ENCODE results near the gene CEP78. TPM values are rescaled to one million over a fixed set of nuclear protein-coding genes. Genes with fewer than 3 reads are reported as not detected.
"Not testable (repeated sequence)": the region's sequence is repeated elsewhere in the genome, so short reads cannot be mapped to it uniquely, and the experiment has no call there.

The CEP78 gene, protein sequence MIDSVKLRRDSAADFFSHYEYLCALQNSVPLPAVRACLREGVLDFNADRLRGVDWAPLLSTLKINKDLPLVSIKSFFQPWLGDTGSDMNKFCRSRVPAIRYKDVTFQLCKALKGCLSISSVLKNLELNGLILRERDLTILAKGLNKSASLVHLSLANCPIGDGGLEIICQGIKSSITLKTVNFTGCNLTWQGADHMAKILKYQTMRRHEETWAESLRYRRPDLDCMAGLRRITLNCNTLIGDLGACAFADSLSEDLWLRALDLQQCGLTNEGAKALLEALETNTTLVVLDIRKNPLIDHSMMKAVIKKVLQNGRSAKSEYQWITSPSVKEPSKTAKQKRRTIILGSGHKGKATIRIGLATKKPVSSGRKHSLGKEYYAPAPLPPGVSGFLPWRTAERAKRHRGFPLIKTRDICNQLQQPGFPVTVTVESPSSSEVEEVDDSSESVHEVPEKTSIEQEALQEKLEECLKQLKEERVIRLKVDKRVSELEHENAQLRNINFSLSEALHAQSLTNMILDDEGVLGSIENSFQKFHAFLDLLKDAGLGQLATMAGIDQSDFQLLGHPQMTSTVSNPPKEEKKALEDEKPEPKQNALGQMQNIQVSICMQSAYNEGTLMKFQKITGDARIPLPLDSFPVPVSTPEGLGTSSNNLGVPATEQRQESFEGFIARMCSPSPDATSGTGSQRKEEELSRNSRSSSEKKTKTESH
- 35.2 and 41.1 TPM in 2 replicates for total RNA-seq

DNA sequence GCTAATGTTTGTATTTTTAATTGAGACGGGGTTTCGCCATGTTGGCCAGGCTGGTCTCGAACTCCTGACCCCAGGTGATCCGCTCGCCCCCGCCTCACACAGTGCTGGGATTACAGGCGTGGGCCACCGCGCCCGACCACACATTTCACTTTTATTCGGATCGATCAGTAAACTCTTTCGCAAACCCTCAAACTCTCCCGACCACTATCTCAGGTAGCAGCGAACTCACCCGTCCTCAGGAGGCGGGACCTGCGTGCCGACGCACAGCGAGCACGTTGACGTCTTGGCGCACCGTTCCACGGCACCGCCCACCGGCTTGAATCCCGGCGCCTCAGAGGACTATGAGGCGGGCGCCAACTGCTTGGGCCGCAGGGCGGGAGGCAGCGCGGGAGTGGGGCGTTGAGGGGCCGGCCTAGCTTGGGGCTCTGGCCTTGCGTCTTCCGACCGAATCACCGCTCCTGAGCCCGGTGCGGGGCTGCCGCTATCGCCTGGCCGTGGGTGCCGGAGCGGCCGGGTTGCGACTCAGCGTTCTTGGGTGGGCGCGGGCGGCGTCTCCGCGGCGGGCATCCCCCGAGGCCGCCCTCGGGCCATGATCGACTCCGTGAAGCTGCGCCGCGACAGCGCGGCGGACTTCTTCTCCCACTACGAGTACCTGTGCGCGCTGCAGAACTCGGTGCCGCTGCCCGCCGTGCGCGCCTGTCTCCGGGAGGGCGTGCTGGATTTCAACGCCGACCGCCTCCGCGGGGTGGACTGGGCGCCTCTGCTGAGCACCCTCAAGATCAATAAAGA is at the start of gene CEP78:
CEP78 (plus strand) TSS at position 314 of the 789 bp plus-strand sequence; CDS start at position 590, 276 bp downstream.
- Mint-ChIP-seq H3K9me3 (no peaks in the 10 kb centered on the region), H3K27me3 (ENCODE audit: insufficient read depth) (no peaks in the 10 kb centered on the region), H3K36me3 (ENCODE audit: low read depth) (peaks cover 15% of the 10 kb centered on the region), H3K27ac (peak within 1 kb of the TSS; percentile 92), H3K4me3 (no peak within 1 kb of the TSS), H3K4me1 (ENCODE audit: low read depth) (peaks cover 31% of the 10 kb centered on the region)
- peak; percentile 85 for DNase-seq (ENCODE audit: low spot score)
- intact Hi-C loops (cut with micrococcal nuclease), result loop anchor here (1.0 to 10.0 kb wide), 9 partner anchors 25 to 1339 kb away; partner anchors contain the start of genes PSAT1, TLE4 and VPS13A

DNA sequence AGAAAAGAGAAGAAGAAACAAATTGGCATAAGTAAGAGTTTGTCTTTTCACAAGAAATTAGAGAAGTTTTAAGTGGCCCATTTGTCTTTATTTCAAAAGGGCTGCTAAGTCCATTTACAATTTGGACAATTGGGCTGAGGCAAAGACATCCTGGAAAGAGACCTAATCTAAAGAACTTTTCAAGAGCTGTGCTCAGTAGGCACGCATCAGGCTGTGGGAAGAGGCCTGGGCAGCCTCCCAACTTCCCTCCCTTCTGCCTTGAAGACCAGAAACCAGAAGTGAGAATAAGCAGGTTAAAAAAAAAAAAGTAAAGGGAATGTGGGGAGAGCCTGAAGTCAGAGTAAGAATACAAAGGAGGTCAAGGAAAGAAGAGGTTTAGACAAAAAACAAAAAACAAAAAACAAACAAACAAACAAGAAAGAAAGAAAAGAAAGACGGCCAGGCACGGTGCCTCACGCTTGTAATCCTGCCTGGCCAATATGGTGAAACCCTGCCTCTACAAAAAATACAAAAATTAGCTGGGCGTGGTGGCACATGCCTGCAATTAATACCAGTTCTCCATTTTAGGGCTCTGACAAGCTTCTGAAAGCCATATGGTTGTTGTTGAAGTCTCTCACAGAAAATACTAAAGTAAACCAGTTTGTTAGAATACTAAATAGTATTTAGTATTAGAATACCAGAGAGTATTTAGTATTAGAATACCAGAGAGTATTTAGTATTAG is 48.0 kb upstream of the CEP78 start:
- H3K27ac Mint-ChIP-seq, result no peak overlapping the region
- intact Hi-C loops (cut with micrococcal nuclease), result no loop called here
- peaks cover 7% of the 10 kb centered on the region for H3K27me3 Mint-ChIP-seq (ENCODE audit: insufficient read depth)
- no peak for DNase-seq (ENCODE audit: low spot score)
- H3K4me3 Mint-ChIP-seq, result no peak overlapping the region
- no peaks in the 10 kb centered on the region for H3K4me1 Mint-ChIP-seq (ENCODE audit: low read depth)
- H3K9me3 Mint-ChIP-seq, result no peaks in the 10 kb centered on the region
- H3K36me3 Mint-ChIP-seq (ENCODE audit: low read depth), result no peaks in the 10 kb centered on the region

DNA sequence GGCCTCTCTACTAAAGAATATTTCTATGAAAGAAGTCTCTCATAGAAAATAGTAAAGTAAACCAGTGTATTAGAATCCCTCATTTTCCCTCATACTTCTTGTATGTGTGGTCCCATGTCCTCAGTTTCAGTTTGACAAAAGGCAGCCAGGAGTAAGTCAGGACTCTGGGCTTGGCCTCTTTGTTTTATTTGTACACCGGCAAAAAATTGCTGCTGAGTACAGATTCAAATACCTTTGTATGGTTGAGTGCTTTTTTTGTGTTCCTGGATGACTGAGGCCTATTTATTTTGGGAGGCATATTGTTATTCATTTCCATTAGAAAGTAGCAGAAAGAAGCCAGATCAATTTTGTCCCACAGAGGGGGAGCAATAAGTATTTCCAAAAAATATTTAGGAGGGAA is 47.3 kb upstream of the CEP78 start:
- Mint-ChIP-seq H3K27ac (no peak overlapping the region), H3K4me1 (ENCODE audit: low read depth) (no peaks in the 10 kb centered on the region), H3K36me3 (ENCODE audit: low read depth) (peaks cover 1% of the 10 kb centered on the region), H3K9me3 (no peaks in the 10 kb centered on the region), H3K27me3 (ENCODE audit: insufficient read depth) (peaks cover 8% of the 10 kb centered on the region), H3K4me3 (no peak overlapping the region)
- no peak for DNase-seq (ENCODE audit: low spot score)
- intact Hi-C loops (cut with micrococcal nuclease), result no loop called here

DNA sequence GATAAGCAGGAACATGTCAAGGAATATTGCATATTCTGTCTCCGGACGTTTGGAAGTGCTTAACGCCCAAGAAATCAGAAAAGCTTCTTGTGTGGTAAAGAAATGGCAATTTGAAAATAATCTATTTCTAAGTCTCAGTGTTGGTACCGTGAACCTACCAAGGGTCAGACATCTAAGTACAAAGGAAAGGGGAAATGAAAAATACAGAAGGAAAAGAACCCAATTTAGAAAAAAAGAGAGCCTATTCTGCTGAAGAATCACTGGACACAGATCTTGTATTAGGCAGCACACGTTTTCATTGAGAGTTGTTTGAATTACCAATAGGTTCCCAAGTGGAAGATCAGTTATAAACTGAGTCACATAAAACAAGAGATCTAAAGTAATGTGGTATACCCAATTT is 46.9 kb upstream of the CEP78 start:
- Mint-ChIP-seq H3K36me3 (ENCODE audit: low read depth) (peaks cover 1% of the 10 kb centered on the region), H3K27ac (no peak overlapping the region), H3K4me3 (no peak overlapping the region), H3K9me3 (no peaks in the 10 kb centered on the region), H3K4me1 (ENCODE audit: low read depth) (no peaks in the 10 kb centered on the region), H3K27me3 (ENCODE audit: insufficient read depth) (peaks cover 8% of the 10 kb centered on the region)
- intact Hi-C loops (cut with micrococcal nuclease), result no loop called here
- no peak for DNase-seq (ENCODE audit: low spot score)

DNA sequence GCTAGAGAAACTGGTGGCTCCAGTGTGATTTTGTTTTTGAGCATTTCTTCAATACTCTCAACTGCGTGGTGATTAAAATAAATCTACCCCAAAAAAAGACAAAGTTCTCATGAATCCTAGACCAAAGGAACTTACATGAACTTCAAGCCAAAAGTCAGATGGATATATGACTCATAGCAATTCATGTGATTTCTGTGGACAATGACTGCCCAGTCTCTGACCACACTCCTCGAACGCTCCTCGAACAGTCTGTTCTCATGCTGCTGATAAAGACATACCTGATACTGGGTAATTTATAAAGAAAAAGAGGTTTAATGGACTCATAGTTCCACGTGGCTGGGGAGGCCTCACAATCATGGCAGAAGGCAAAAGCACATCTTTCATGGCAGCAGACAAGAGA is 46.4 kb upstream of the CEP78 start:
- H3K27me3 Mint-ChIP-seq (ENCODE audit: insufficient read depth), result peaks cover 8% of the 10 kb centered on the region
- H3K36me3 Mint-ChIP-seq (ENCODE audit: low read depth), result peaks cover 1% of the 10 kb centered on the region
- no peak overlapping the region for H3K4me3 Mint-ChIP-seq
- H3K27ac Mint-ChIP-seq, result no peak overlapping the region
- no peak for DNase-seq (ENCODE audit: low spot score)
- no peaks in the 10 kb centered on the region for H3K4me1 Mint-ChIP-seq (ENCODE audit: low read depth)
- H3K9me3 Mint-ChIP-seq, result no peaks in the 10 kb centered on the region
- intact Hi-C loops (cut with micrococcal nuclease), result no loop called here

DNA sequence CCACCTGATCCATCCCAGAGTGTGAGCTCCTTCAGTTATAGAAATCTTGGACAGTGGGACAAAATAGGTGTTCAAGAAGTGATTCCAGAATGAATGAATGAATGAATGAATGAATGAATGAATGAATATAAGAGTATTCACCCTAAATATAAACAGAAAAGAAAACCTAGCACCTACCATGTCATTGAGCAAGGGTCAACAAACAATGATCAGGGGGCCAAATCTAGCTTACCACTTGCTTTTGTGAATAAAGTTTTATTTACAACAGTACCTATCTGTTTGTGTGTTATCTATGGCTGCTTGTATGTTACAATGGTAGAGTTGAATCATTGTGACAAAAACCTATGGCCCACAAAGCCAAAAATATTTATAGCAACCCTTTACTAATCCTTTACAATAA is 43.9 kb upstream of the CEP78 start:
- Mint-ChIP-seq H3K9me3 (no peaks in the 10 kb centered on the region), H3K4me3 (no peak overlapping the region), H3K36me3 (ENCODE audit: low read depth) (peaks cover 4% of the 10 kb centered on the region), H3K4me1 (ENCODE audit: low read depth) (peaks cover 5% of the 10 kb centered on the region), H3K27me3 (ENCODE audit: insufficient read depth) (peaks cover 8% of the 10 kb centered on the region), H3K27ac (no peak overlapping the region)
- DNase-seq (ENCODE audit: low spot score), result no peak
- intact Hi-C loops (cut with micrococcal nuclease), result no loop called here

DNA sequence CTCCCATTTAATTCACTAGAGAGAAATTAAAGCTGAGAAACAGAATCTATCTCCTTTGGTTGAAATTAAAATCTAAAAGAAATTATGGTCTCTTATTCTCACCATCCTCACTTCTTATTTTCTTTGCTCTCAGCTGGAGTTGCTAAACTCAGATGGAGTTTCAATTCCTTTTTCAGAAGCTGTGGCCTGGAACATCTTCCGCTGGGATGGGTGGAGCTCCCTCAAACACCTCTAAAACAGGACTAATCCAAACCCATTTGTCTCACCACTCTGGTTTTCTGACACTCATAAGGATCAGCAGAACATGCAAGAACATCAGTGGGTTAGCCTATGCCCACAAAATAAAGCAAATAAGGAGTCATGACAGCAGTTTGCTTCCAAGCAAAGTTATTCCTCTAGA is 39.6 kb upstream of the CEP78 start:
- Mint-ChIP-seq H3K4me3 (no peak overlapping the region), H3K27me3 (ENCODE audit: insufficient read depth) (peaks cover 6% of the 10 kb centered on the region), H3K4me1 (ENCODE audit: low read depth) (peaks cover 18% of the 10 kb centered on the region), H3K27ac (no peak overlapping the region), H3K9me3 (peaks cover 9% of the 10 kb centered on the region), H3K36me3 (ENCODE audit: low read depth) (peaks cover 6% of the 10 kb centered on the region)
- intact Hi-C loops (cut with micrococcal nuclease), result no loop called here
- no peak for DNase-seq (ENCODE audit: low spot score)

DNA sequence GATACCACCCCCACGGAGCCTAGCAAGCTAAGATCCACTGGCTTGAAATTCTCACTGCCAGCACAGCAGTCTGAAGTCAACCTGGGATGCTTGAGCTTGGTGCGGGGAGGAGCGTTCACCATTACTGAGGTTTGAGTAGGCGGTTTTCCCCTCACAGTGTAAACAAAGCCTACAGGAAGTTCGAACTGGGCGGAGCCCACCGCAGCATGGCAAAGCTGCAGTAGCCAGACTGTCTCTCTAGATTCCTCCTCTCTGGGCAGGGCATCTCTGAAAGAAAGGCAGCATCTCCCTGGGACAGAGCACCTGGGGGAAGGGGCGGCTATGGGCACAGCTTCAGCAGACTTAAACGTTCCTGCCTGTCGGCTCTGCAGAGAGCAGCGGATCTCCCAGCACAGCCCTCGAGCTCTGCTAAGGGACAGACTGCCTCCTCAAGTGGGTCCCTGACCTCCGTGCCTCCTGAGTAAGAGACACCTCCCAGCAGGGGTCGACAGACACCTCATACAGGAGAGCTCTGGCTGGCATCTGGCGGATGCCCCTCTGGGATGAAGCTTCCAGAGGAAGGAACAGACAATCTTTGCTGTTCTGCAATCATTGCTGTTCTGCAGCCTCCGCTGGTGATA is 34.6 kb upstream of the CEP78 start:
- Mint-ChIP-seq H3K36me3 (ENCODE audit: low read depth) (peaks cover 33% of the 10 kb centered on the region), H3K4me1 (ENCODE audit: low read depth) (peaks cover 36% of the 10 kb centered on the region), H3K4me3 (peak overlapping the region; percentile 8), H3K9me3 (peaks cover 52% of the 10 kb centered on the region)
- peak; percentile 55 for DNase-seq (ENCODE audit: low spot score)
- not testable (repeated sequence) for H3K27me3 Mint-ChIP-seq (ENCODE audit: insufficient read depth); H3K27ac Mint-ChIP-seq
- intact Hi-C loops (cut with micrococcal nuclease), result loop anchor here (2.0 kb wide), 1 partner anchor 36 kb away; the partner anchor contains the start of gene CEP78

DNA sequence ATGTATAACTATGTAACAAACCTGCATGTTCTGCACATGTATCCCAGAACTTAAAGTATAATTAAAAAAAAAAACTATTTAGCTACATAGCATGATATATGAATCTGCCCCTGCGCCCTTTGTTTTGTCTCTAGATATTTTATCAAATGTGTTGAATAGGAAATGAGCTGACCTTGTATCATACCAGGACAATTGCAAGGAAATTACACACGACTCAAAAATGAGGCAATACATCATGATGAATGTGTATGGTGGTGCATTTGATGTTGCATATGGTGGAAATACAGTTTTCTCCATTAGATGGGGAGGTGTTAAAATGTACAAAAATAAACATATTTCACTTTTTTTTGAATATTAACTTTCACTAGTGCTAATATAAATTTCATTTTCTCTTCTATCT is 28.6 kb upstream of the CEP78 start:
- intact Hi-C loops (cut with micrococcal nuclease), result no loop called here
- no peak for DNase-seq (ENCODE audit: low spot score)
- peaks cover 22% of the 10 kb centered on the region for H3K36me3 Mint-ChIP-seq (ENCODE audit: low read depth)
- no peak overlapping the region for H3K4me3 Mint-ChIP-seq
- no peak overlapping the region for H3K27ac Mint-ChIP-seq
- peaks cover 13% of the 10 kb centered on the region for H3K27me3 Mint-ChIP-seq (ENCODE audit: insufficient read depth)
- H3K4me1 Mint-ChIP-seq (ENCODE audit: low read depth), result peaks cover 34% of the 10 kb centered on the region
- peaks cover 43% of the 10 kb centered on the region for H3K9me3 Mint-ChIP-seq

DNA sequence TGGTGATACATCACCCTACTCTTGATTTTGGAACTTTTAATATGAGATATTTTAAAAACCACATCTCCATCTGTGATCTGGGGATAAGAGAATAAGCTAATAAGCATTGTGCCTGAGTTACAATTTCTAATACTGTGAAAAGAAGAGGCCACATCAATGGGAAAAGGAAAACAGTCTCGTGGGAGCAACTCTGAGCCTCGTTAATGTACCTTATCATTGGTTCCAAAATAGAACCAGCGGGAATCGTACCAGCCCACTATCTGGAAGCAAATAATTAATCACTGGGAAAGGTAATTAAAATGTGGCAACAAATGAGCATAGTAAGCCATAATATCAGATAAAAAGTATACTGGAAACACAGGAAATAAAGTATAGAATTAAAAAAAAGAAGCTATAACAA is 28.0 kb upstream of the CEP78 start:
- Mint-ChIP-seq H3K36me3 (ENCODE audit: low read depth) (peaks cover 18% of the 10 kb centered on the region), H3K27ac (no peak overlapping the region), H3K4me3 (no peak overlapping the region), H3K9me3 (peaks cover 37% of the 10 kb centered on the region), H3K4me1 (ENCODE audit: low read depth) (peaks cover 37% of the 10 kb centered on the region), H3K27me3 (ENCODE audit: insufficient read depth) (peaks cover 13% of the 10 kb centered on the region)
- no peak for DNase-seq (ENCODE audit: low spot score)
- intact Hi-C loops (cut with micrococcal nuclease), result no loop called here

DNA sequence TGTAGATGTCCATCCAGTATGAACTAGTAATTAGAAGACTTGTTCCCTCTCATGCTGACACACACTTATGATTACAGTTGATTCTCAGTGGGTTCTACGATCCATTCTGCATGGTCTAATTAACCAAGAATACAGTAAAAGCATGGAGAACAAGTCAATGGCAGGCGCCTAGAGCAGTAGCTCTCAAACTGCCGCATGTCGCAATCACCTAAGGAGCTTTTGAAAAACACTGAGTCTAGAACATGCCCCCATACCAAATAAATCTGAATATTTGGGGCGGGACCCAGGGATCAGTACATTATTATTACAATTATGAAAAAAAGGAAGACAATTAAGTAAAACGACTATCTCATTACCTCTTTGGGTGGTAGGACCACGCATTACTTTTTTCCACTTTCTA is 26.7 kb upstream of the CEP78 start:
- intact Hi-C loops (cut with micrococcal nuclease), result no loop called here
- H3K9me3 Mint-ChIP-seq, result peaks cover 25% of the 10 kb centered on the region
- H3K4me3 Mint-ChIP-seq, result no peak overlapping the region
- H3K36me3 Mint-ChIP-seq (ENCODE audit: low read depth), result peaks cover 8% of the 10 kb centered on the region
- H3K27ac Mint-ChIP-seq, result no peak overlapping the region
- no peak for DNase-seq (ENCODE audit: low spot score)
- H3K4me1 Mint-ChIP-seq (ENCODE audit: low read depth), result peaks cover 39% of the 10 kb centered on the region
- peaks cover 13% of the 10 kb centered on the region for H3K27me3 Mint-ChIP-seq (ENCODE audit: insufficient read depth)

DNA sequence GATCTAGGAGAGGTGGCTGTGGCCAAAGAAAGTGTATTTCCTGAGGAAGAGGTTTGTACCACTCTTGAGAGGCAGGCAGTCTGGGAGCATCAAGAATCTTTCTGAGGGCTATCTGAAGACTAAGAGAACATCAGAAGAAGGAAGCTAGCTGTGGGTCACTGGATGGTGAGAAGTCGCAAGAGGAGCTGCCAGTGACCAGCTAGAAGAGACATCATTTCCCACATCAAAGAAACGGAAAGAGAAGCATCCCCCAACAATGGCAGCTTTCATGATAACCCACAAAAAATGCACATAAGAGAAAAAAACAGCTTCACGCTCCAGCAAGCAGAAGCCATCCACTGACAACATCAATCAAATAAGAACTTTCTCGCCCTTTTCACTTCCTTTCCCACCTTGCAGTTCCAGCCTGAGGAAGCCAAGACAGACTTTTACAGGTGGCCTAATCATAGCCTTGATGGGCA is 25.0 kb upstream of the CEP78 start:
- H3K27ac Mint-ChIP-seq, result peak overlapping the region; percentile 6
- peaks cover 11% of the 10 kb centered on the region for H3K9me3 Mint-ChIP-seq
- H3K4me3 Mint-ChIP-seq, result peak overlapping the region; percentile 6
- intact Hi-C loops (cut with micrococcal nuclease), result loop anchor here (2.0 to 5.0 kb wide), 3 partner anchors 24 to 234 kb away; no protein-coding TSS in a partner anchor
- no peak for DNase-seq (ENCODE audit: low spot score)
- no peaks in the 10 kb centered on the region for H3K36me3 Mint-ChIP-seq (ENCODE audit: low read depth)
- peaks cover 10% of the 10 kb centered on the region for H3K27me3 Mint-ChIP-seq (ENCODE audit: insufficient read depth)
- H3K4me1 Mint-ChIP-seq (ENCODE audit: low read depth), result peaks cover 39% of the 10 kb centered on the region

Measured in activated T-helper 1 cell treated with anti-CD3 and anti-CD28 coated beads, Interleukin-12 subunit alpha, Interleukin-12 subunit beta, Interleukin-2, Interleukin-4 antibody, amounts not matched to agents 30 ng/mL and 10 ng/mL and 1 ng/mL, durations not matched to agents 14 hours and 24 hours and 36 hours (primary cell).